Stimulated activated CD8-positive, alpha-beta memory T cell treated with anti-CD3 and anti-CD28 coated beads, Interleukin-12 subunit alpha, Interleukin-12 subunit beta, amount 100 ng/mL, for 24 hours (primary cell): Measurements from ENCODE around the gene FRMD3.
"Not testable (repeated sequence)": the region's sequence is repeated elsewhere in the genome, so short reads cannot be mapped to it uniquely, and the experiment has no call there.

Experiments
- DNase-seq: peaks from one replicate; pipeline ENCODE4 v3.0.0-alpha.2; 2020; ENCODE audit errors: extremely low read depth

Gene FRMD3

GRCh38 chr9:83388346-83388745, 149.9 kb downstream of the FRMD3 start:
- DNase-seq = no peak

GRCh38 chr9:83387401-83388185, 150.6 kb downstream of the FRMD3 start:
- DNase-seq = no peak

GRCh38 chr9:83385317-83385716, 152.9 kb downstream of the FRMD3 start:
- no peak for DNase-seq

- DNase-seq = no peak
These were observed 154.0 kb downstream of the FRMD3 start for GRCh38 chr9:83384214-83384613.

- DNase-seq = no peak
These were observed 155.2 kb downstream of the FRMD3 start for GRCh38 chr9:83383034-83383433.

- no peak for DNase-seq
These were observed 155.8 kb downstream of the FRMD3 start for GRCh38 chr9:83382421-83382820.

- DNase-seq = no peak
These were observed 159.2 kb downstream of the FRMD3 start for GRCh38 chr9:83379045-83379444.

- no peak for DNase-seq
These were observed 165.2 kb downstream of the FRMD3 start for GRCh38 chr9:83372957-83373356.

- no peak for DNase-seq
These were observed 170.9 kb downstream of the FRMD3 start for GRCh38 chr9:83367326-83367725.

GRCh38 chr9:83362341-83362995, 175.7 kb downstream of the FRMD3 start:
- no peak for DNase-seq

- no peak for DNase-seq
These were observed 179.2 kb downstream of the FRMD3 start for GRCh38 chr9:83359039-83359438.

- not testable (repeated sequence) for DNase-seq
These were observed 179.7 kb downstream of the FRMD3 start for GRCh38 chr9:83358493-83358892.

GRCh38 chr9:83355729-83356151, 182.5 kb downstream of the FRMD3 start:
- no peak for DNase-seq

- DNase-seq = no peak
These were observed 183.2 kb downstream of the FRMD3 start for GRCh38 chr9:83355024-83355444.

- no peak for DNase-seq
These were observed 189.2 kb downstream of the FRMD3 start for GRCh38 chr9:83349031-83349430.

GRCh38 chr9:83346655-83347420, 191.4 kb downstream of the FRMD3 start:
- DNase-seq = no peak

- no peak for DNase-seq
These were observed 194.7 kb downstream of the FRMD3 start for GRCh38 chr9:83343366-83343999.

- no peak for DNase-seq
These were observed 195.5 kb downstream of the FRMD3 start for GRCh38 chr9:83342731-83343130.

- no peak for DNase-seq
These were observed 196.2 kb downstream of the FRMD3 start for GRCh38 chr9:83342006-83342405.

GRCh38 chr9:83340451-83340850, 197.8 kb downstream of the FRMD3 start:
- DNase-seq = no peak

GRCh38 chr9:83339435-83339834, 198.8 kb downstream of the FRMD3 start:
- DNase-seq = no peak

- no peak for DNase-seq
These were observed 201.5 kb downstream of the FRMD3 start for GRCh38 chr9:83336706-83337105.
